HEK293 (cell line): ENCODE data around the gene PLPPR1.

Source experiments
- CTCF ChIA-PET: fragments of 350-600 bp; formaldehyde crosslinking; extraction: SDS; loops from one replicate; lab custom pipeline; 2021; ENCODE audit warnings: antibody characterized with exemption; lab: Yijun Ruan, JAX
- POLR2A ChIA-PET: fragments of 300-600 bp; formaldehyde crosslinking; extraction: SDS; loops from one replicate; lab custom pipeline; 2020; ENCODE audit warnings: antibody characterized with exemption, inconsistent platforms; lab: Yijun Ruan, JAX
- H3K27ac ChIP-seq: fragments of 200-500 bp; sonication (Bioruptor generic); 2 replicates; pipeline ENCODE4 v1.5.1; 2014; ENCODE audit warnings: low read depth, low read length, control low read depth, inconsistent platforms; ENCODE audit errors: extremely low read depth
- H3K36me3 ChIP-seq, 2 experiments: fragments of 200-500 bp in 1 of 2; sonication (Bioruptor generic) in 1 of 2; 1 replicate in 1 of 2; 2 replicates in 1 of 2; pipeline ENCODE4 v1.5.1; 2014 to 2017; ENCODE audit warnings: inconsistent platforms in 2 of 2, low read length in 2 of 2; ENCODE audit not compliant: control insufficient read depth in 2 of 2, insufficient read depth in 1 of 2
- H3K4me1 ChIP-seq: fragments of 200-500 bp; sonication (Bioruptor generic); 2 replicates; pipeline ENCODE4 v1.5.1; 2014; ENCODE audit warnings: mild to moderate bottlenecking, low read length, inconsistent platforms; ENCODE audit not compliant: control insufficient read depth, insufficient read depth
- H3K4me3 ChIP-seq: 2 replicates; pipeline ENCODE4 v1.5.1; 2011; ENCODE audit warnings: low read depth, mild to moderate bottlenecking, control low read depth, low read length, moderate library complexity
- H3K9me3 ChIP-seq: fragments of 200-500 bp; sonication (Bioruptor generic); 2 replicates; pipeline ENCODE4 v1.5.1; 2014; ENCODE audit warnings: low read depth, low read length, inconsistent platforms; ENCODE audit not compliant: control insufficient read depth, insufficient read depth
- FEZF1 ChIP-seq: fragments of 450-650 bp; formaldehyde crosslinking; IDR thresholded peaks from 2 replicates; pipeline ENCODE4 v1.5.1; 2016; ENCODE audit warnings: missing biosample characterization, missing genetic modification characterization
- KLF1 ChIP-seq: fragments of 450-650 bp; formaldehyde crosslinking; IDR thresholded peaks from 2 replicates; pipeline ENCODE4 v1.5.1; 2016; ENCODE audit warnings: missing biosample characterization, missing genetic modification characterization
- KLF8 ChIP-seq: fragments of 450-650 bp; formaldehyde crosslinking; IDR thresholded peaks from 2 replicates; pipeline ENCODE4 v1.5.1; 2016; ENCODE audit warnings: missing biosample characterization, missing genetic modification characterization
- PRDM2 ChIP-seq: fragments of 450-650 bp; formaldehyde crosslinking; IDR thresholded peaks from 2 replicates; pipeline ENCODE4 v1.5.1; 2016; ENCODE audit warnings: missing biosample characterization, missing genetic modification characterization, borderline replicate concordance
- SETDB1 ChIP-seq: IDR thresholded peaks from one replicate; pipeline ENCODE4 v1.6.1; 2017; ENCODE audit warnings: mild to moderate bottlenecking, low read length, moderate library complexity, mixed read lengths; ENCODE audit not compliant: insufficient read length
- ZNF239 ChIP-seq: fragments of 450-650 bp; formaldehyde crosslinking; IDR thresholded peaks from 2 replicates; pipeline ENCODE4 v1.5.1; 2016; ENCODE audit warnings: missing biosample characterization, missing genetic modification characterization
- ZNF311 ChIP-seq: fragments of 450-650 bp; formaldehyde crosslinking; IDR thresholded peaks from 2 replicates; pipeline ENCODE4 v1.5.1; 2017; ENCODE audit warnings: missing biosample characterization, missing genetic modification characterization, borderline replicate concordance
- ZNF416 ChIP-seq: fragments of 450-650 bp; formaldehyde crosslinking; IDR thresholded peaks from 2 replicates; pipeline ENCODE4 v1.5.1; 2016; ENCODE audit warnings: missing biosample characterization, missing genetic modification characterization
- ZNF423 ChIP-seq: fragments of 450-650 bp; formaldehyde crosslinking; IDR thresholded peaks from 2 replicates; pipeline ENCODE4 v1.5.1; 2016; ENCODE audit warnings: missing biosample characterization, missing genetic modification characterization
- ZNF433 ChIP-seq: fragments of 450-650 bp; formaldehyde crosslinking; IDR thresholded peaks from 2 replicates; pipeline ENCODE4 v1.5.1; 2016; ENCODE audit warnings: missing biosample characterization, missing genetic modification characterization, low read depth
- ZNF501 ChIP-seq: fragments of 450-650 bp; formaldehyde crosslinking; IDR thresholded peaks from 2 replicates; pipeline ENCODE4 v1.5.1; 2016; ENCODE audit warnings: missing biosample characterization, missing genetic modification characterization
- ZNF521 ChIP-seq: fragments of 450-650 bp; formaldehyde crosslinking; IDR thresholded peaks from 2 replicates; pipeline ENCODE4 v1.5.1; 2017; ENCODE audit warnings: missing biosample characterization, mild to moderate bottlenecking, missing genetic modification characterization
- ZNF529 ChIP-seq: fragments of 450-650 bp; formaldehyde crosslinking; IDR thresholded peaks from 2 replicates; pipeline ENCODE4 v1.5.1; 2017; ENCODE audit warnings: missing genetic modification characterization, missing biosample characterization; ENCODE audit not compliant: insufficient replicate concordance
- ZNF530 ChIP-seq: fragments of 450-650 bp; formaldehyde crosslinking; IDR thresholded peaks from 2 replicates; pipeline ENCODE4 v1.5.1; 2016; ENCODE audit warnings: low read depth, missing biosample characterization, missing genetic modification characterization
- ZNF560 ChIP-seq: fragments of 450-650 bp; formaldehyde crosslinking; IDR thresholded peaks from 2 replicates; pipeline ENCODE4 v1.5.1; 2017; ENCODE audit warnings: missing biosample characterization, missing genetic modification characterization, borderline replicate concordance
- ZNF664 ChIP-seq: fragments of 450-650 bp; formaldehyde crosslinking; IDR thresholded peaks from 2 replicates; pipeline ENCODE4 v1.5.1; 2016; ENCODE audit warnings: missing biosample characterization, missing genetic modification characterization
- ZNF701 ChIP-seq: fragments of 450-650 bp; formaldehyde crosslinking; IDR thresholded peaks from 2 replicates; pipeline ENCODE4 v1.5.1; 2016; ENCODE audit warnings: missing biosample characterization, missing genetic modification characterization
- ZSCAN30 ChIP-seq: fragments of 450-650 bp; IDR thresholded peaks from 2 replicates; pipeline ENCODE4 v1.5.1; 2018; ENCODE audit warnings: missing biosample characterization, mild to moderate bottlenecking, missing genetic modification characterization, moderate library complexity
- TF ChIP-seq, protein P1 (sequence below): fragments of 450-650 bp; formaldehyde crosslinking; IDR thresholded peaks from 2 replicates; pipeline ENCODE4 v1.5.0; 2017; ENCODE audit warnings: missing biosample characterization, missing genetic modification characterization, borderline replicate concordance

The PLPPR1 gene

DNA sequence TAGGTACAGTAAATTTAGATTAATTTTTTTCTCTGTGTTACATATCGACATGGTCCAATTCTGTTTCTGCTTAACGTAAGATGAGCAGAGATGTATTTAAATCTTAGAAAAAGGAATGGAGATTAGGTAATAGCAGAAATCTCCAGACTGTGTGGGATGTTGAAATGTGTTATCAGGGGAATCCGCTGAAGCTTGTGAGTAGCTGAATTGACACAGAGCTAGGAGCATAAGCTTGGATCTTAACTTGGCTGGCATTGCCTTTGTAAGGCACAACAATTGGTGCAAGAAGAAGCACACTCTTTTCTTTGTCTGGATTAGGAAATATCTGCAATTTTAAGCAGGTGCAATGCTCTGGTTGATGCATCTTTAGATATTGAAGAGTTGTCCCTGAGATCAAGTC is 53.1 kb downstream of the PLPPR1 start:
- CTCF ChIA-PET, result no interaction called here
- no peak overlapping the region for H3K27ac ChIP-seq
- H3K9me3 ChIP-seq, result no peaks in the 10 kb centered on the region
- no peak for TF ChIP-seq ZNF433 (tag by site-specific recombination)
- TF ChIP-seq ZSCAN30 (tag by site-specific recombination), result no peak
- TF ChIP-seq, protein P1, sequence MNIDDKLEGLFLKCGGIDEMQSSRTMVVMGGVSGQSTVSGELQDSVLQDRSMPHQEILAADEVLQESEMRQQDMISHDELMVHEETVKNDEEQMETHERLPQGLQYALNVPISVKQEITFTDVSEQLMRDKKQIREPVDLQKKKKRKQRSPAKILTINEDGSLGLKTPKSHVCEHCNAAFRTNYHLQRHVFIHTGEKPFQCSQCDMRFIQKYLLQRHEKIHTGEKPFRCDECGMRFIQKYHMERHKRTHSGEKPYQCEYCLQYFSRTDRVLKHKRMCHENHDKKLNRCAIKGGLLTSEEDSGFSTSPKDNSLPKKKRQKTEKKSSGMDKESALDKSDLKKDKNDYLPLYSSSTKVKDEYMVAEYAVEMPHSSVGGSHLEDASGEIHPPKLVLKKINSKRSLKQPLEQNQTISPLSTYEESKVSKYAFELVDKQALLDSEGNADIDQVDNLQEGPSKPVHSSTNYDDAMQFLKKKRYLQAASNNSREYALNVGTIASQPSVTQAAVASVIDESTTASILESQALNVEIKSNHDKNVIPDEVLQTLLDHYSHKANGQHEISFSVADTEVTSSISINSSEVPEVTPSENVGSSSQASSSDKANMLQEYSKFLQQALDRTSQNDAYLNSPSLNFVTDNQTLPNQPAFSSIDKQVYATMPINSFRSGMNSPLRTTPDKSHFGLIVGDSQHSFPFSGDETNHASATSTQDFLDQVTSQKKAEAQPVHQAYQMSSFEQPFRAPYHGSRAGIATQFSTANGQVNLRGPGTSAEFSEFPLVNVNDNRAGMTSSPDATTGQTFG (tag by site-specific recombination), result no peak
- no peak for TF ChIP-seq ZNF423 (tag by site-specific recombination)
- TF ChIP-seq ZNF239 (tag by site-specific recombination), result no peak
- TF ChIP-seq, all 188 proteins: peak for 0
- H3K4me3 ChIP-seq, result no peak overlapping the region
- H3K36me3 ChIP-seq, result no peaks in the 10 kb centered on the region
- POLR2A ChIA-PET, result no interaction called here
- H3K4me1 ChIP-seq, result no peaks in the 10 kb centered on the region

DNA sequence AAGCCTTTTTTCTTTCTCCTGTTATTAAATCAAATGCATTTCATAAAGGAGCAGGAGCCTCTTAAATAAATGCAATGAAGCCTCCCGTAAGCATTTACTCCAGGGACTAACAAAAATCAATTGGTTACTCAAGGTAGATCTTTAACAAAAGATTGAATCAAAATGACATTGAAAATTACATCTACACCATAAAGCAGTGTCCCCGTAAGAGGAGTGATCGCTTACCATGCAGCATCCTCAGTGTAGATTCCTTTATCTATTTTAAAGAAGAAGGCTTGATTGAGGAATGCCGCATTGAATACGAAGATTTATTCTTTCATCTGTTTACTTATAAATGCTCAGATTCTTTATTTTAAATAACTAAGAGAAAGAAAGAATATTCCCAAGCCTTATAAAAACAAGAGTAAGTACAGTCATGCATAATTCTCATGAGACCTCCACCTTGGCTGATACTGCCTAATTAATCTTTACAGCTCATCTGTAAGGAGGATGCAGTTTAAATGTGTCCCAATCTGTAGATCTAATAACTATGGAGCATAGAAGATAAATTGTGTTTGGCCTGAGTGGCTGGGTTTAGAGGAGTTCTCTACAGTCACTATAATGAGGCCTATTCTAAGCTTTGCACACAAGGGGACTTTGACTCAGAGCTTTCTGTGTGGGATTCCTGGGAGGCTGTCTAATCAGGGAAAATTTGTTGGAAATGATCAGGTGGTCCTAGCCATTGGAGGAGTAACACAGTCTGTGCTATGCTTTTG is 55.1 kb downstream of the PLPPR1 start:
- CTCF ChIA-PET, result interaction anchor here (0.6 kb wide), 1 partner anchor 376 kb away, joined by 4 read pairs; no protein-coding TSS in a partner anchor
- TF ChIP-seq KLF1 (tag by site-specific recombination), result no peak
- TF ChIP-seq ZNF416 (tag by site-specific recombination), result no peak
- TF ChIP-seq SETDB1, result no peak

GRCh38 chr9:101087426-101087825 is 58.9 kb downstream of the PLPPR1 start:
- ChIA-PET CTCF (interaction anchor here (0.6 kb wide), 1 partner anchor 66 kb away, joined by 3 read pairs; no protein-coding TSS in a partner anchor), POLR2A (no interaction called here)
- no peaks in the 10 kb centered on the region for H3K36me3 ChIP-seq
- no peak overlapping the region for H3K4me3 ChIP-seq
- no peaks in the 10 kb centered on the region for H3K4me1 ChIP-seq
- H3K27ac ChIP-seq, result no peak overlapping the region
- no peaks in the 10 kb centered on the region for H3K9me3 ChIP-seq
- no peak for TF ChIP-seq ZNF560 (tag by site-specific recombination)
- no peak for TF ChIP-seq KLF8 (tag by site-specific recombination)
- TF ChIP-seq ZNF530 (tag by site-specific recombination), result no peak
- no peak for TF ChIP-seq ZNF664 (tag by site-specific recombination)
- TF ChIP-seq FEZF1, result no peak
- no peak for TF ChIP-seq ZNF701
- no peak for TF ChIP-seq PRDM2
- no peak for TF ChIP-seq ZNF311 (tag by site-specific recombination)
- no peak for TF ChIP-seq ZNF501 (tag by site-specific recombination)
- no peak for TF ChIP-seq ZNF521 (tag by site-specific recombination)
- no peak for TF ChIP-seq ZNF529

More for the DNA sequence above, 55.1 kb downstream of the PLPPR1 start:
- H3K4me1 ChIP-seq, result no peaks in the 10 kb centered on the region
- no peaks in the 10 kb centered on the region for H3K36me3 ChIP-seq
- no peak overlapping the region for H3K4me3 ChIP-seq
- no peaks in the 10 kb centered on the region for H3K9me3 ChIP-seq
- H3K27ac ChIP-seq, result no peak overlapping the region
- POLR2A ChIA-PET, result no interaction called here
